Esophagus squamous epithelium (tissue), 5 donors: Measurements from ENCODE around the gene PDSS2. TPM values are rescaled to one million over a fixed set of nuclear protein-coding genes. Genes with fewer than 3 reads are reported as not detected.

Experiments
- DNase-seq: peaks from one replicate; lab custom pipeline; 2025; lab: John Stamatoyannopoulos, UW
- H3K27ac ChIP-seq, 4 donors: fragments of 200-600 bp; sonication (generic); one replicate each; pipeline ENCODE4 v1.5.1; 2016 to 2019; ENCODE audit warnings: mild to moderate bottlenecking in 1 of 4
- H3K27me3 ChIP-seq, 4 donors: fragments of 200-600 bp; sonication (generic); 1 replicate in 3 of 4; 2 replicates in 1 of 4; pipeline versions ENCODE4 v1.5.1 to v1.6.0; 2017 to 2021; ENCODE audit warnings: antibody characterized with exemption in 1 of 4
- H3K36me3 ChIP-seq, 3 donors: fragments of 200-600 bp; sonication (generic); one replicate each; pipeline ENCODE4 v1.5.1; 2016 to 2019
- H3K4me1 ChIP-seq, 3 donors: fragments of 200-600 bp; sonication (generic); one replicate each; pipeline ENCODE4 v1.5.1; 2017 to 2019
- H3K4me3 ChIP-seq, 4 donors: fragments of 200-600 bp; sonication (generic); 1 replicate in 3 of 4; 2 replicates in 1 of 4; pipeline ENCODE4 v1.5.1; 2016 to 2019; ENCODE audit warnings: mild to moderate bottlenecking in 2 of 4, moderate library complexity in 1 of 4
- H3K9me3 ChIP-seq, 3 donors: fragments of 200-600 bp; sonication (generic); one replicate each; pipeline ENCODE4 v1.5.1; 2016 to 2019
- CTCF ChIP-seq, 6 experiments: fragments of 450-650 bp in 4 of 6; fragments of 200-600 bp in 2 of 6; sonication (generic) in 2 of 6; IDR thresholded peaks; one replicate each; pipeline ENCODE4 v1.5.1; 2016 to 2019; ENCODE audit warnings: antibody characterized with exemption in 6 of 6, mild to moderate bottlenecking in 4 of 6, moderate library complexity in 4 of 6
- POLR2A ChIP-seq, 4 donors: fragments of 450-650 bp; IDR thresholded peaks; one replicate each; pipeline ENCODE4 v1.6.1; 2017; ENCODE audit warnings: antibody characterized with exemption in 4 of 4, mild to moderate bottlenecking in 4 of 4, moderate library complexity in 3 of 4
- WGBS, 2 donors: methylation state at CpG; one replicate each; pipeline ENCODE4 v1.1.5; 2018; 5-methylcytosine and 5-hydroxymethylcytosine counted together
- intact Hi-C: fragments of 100-400 bp; cut with DNase I; formaldehyde crosslinking; loops from one replicate; pipeline ENCODE4 v1.15.0; 2022
- total RNA-seq, 4 donors: library from RNA; depleted of rRNA; stranded (reverse); fragments of >200 nt; gene quantifications; one replicate each; pipeline ENCODE4 v1.1.0, GENCODE V29; 2016
- donor health status: DM: yes; HTN: yes; CAD: no.

The PDSS2 gene
- total RNA-seq, 4 donors from 2014 or later: 7.0 to 15.9 (median 12.3) TPM

DNA sequence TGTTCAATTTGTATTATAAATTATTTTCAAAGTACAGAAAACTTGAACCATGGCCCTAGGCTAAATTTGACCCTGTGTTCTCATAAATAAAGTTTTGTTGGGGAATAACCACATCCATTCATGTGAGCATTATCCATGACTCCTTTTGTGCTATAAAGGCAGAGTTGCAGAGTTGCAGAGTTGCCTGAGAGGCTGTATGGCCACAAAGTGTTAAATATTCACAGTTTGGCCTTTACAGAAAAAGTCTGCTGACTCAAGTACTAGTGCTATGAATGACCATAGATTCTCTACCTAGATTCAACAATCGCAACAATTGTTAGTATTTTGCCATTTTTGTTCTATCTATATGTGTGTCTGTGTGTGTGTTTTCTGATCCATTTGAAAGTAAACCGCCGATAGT is 297.8 kb downstream of the PDSS2 start:
- intact Hi-C loops: no loop called here
- no peak overlapping the region for H3K27ac ChIP-seq
- no peak for TF ChIP-seq POLR2A (IDR thresholded peaks at IDR 0.05)
- TF ChIP-seq CTCF (IDR thresholded peaks at IDR 0.05): no peak
- no peak for DNase-seq
- no peaks in the 10 kb centered on the region for H3K4me1 ChIP-seq
- 78 to 96% methylated on average over 3 of the region's 3 CpGs for WGBS, 2 donors
- H3K36me3 ChIP-seq: no peaks in the 10 kb centered on the region
- H3K9me3 ChIP-seq: no peaks in the 10 kb centered on the region
- no peak overlapping the region for H3K4me3 ChIP-seq
- H3K27me3 ChIP-seq: no peaks in the 10 kb centered on the region

DNA sequence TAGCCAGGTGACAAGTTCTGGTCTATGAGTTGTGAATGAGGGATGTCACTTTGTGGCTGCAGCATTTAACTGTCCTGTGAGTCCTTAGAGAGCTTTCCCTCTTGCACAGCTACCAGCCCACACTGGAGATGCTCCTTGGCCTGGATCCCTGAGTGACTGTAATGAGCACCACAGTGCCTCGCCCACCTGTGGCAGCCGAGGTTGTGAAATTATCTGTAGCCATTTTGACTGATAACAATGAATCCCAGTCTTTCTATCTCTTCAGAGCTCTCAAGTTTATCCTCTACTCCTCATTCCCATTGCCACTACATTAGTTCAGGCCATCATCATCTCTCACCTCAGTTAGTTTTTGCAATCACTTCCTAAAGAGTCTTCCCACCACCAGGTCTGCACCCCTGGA is 302.7 kb downstream of the PDSS2 start:
- no peaks in the 10 kb centered on the region for H3K27me3 ChIP-seq
- H3K4me3 ChIP-seq: no peak overlapping the region
- H3K27ac ChIP-seq: no peak overlapping the region
- no peaks in the 10 kb centered on the region for H3K9me3 ChIP-seq
- DNase-seq: no peak
- H3K4me1 ChIP-seq: no peaks in the 10 kb centered on the region
- TF ChIP-seq POLR2A (IDR thresholded peaks at IDR 0.05): no peak
- TF ChIP-seq CTCF (IDR thresholded peaks at IDR 0.05): no peak
- intact Hi-C loops: no loop called here
- no peaks in the 10 kb centered on the region for H3K36me3 ChIP-seq
- 71 to 90% methylated on average over 2 of the region's 2 CpGs for WGBS, 2 donors

DNA sequence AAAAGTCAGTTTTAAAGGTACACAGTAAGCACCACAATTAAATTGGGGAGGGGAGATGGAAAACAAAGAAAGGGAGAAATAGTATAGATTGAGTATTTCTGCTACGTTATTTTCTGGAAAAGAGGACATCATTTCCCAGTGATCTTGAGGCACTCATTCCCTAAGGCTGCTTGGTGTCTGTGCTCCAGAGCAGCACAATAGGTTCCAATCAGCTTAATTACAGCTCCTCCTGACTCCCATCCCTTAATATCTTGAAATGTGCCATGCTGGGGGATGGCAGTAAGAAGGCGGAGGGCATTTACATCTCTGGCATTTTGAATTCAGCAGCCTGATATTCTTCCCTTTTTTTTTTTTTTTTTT is 304.6 kb downstream of the PDSS2 start:
- Histone ChIP-seq H3K4me1 (no peaks in the 10 kb centered on the region), H3K9me3 (no peaks in the 10 kb centered on the region), H3K36me3 (no peaks in the 10 kb centered on the region), H3K4me3 (no peak overlapping the region), H3K27ac (no peak overlapping the region), H3K27me3 (no peaks in the 10 kb centered on the region)
- intact Hi-C loops: no loop called here
- no peak for DNase-seq
- TF ChIP-seq CTCF (IDR thresholded peaks at IDR 0.05) (no peak), POLR2A (IDR thresholded peaks at IDR 0.05) (no peak)
- 88 to 95% methylated on average over 2 of the region's 2 CpGs for WGBS, 2 donors

DNA sequence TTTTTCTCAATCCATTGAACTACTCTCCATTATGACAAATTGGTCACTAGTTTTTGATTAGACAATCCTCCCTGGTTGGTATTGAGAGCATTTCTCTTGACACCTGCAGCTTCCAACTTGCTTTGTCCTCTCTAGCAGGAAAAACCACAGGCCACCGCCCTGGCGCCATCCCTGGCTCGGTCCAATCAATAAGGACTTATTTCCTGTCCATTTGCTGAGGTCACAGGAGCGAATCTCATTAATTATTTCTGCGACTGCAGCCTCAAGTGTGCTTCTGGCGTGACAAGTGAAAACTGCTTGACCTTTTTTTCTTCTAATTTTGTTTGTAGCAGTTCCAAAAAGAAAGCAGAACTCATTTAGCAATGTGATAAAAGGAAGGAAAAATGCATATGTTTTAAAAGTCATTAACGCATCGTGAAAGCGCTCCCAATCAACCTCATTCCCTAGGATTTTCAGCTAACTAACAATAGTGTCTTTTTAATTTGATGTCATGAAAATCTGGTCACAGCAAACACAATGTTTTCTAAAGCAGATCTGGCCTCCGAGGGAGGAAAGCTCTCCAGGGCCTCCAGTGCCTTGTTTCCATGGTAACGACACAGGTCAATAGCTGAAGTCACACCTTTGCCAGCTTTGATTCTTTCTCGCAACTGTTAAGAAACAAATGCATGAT is 305.1 kb downstream of the PDSS2 start:
- intact Hi-C loops: no loop called here
- no peaks in the 10 kb centered on the region for H3K36me3 ChIP-seq
- DNase-seq: no peak
- H3K4me3 ChIP-seq: no peak overlapping the region
- H3K27me3 ChIP-seq: no peaks in the 10 kb centered on the region
- 64 to 71% methylated on average over 12 of the region's 12 CpGs for WGBS, 2 donors
- no peak overlapping the region for H3K27ac ChIP-seq
- TF ChIP-seq POLR2A (IDR thresholded peaks at IDR 0.05): no peak
- TF ChIP-seq CTCF (IDR thresholded peaks at IDR 0.05): no peak
- no peaks in the 10 kb centered on the region for H3K9me3 ChIP-seq
- H3K4me1 ChIP-seq: no peaks in the 10 kb centered on the region

GRCh38 chr6:107152638-107153430 is 306.5 kb downstream of the PDSS2 start:
- no peak for DNase-seq
- no peaks in the 10 kb centered on the region for H3K36me3 ChIP-seq
- TF ChIP-seq CTCF (IDR thresholded peaks at IDR 0.05) (no peak), POLR2A (IDR thresholded peaks at IDR 0.05) (no peak)
- no peaks in the 10 kb centered on the region for H3K4me1 ChIP-seq
- no peak overlapping the region for H3K4me3 ChIP-seq
- WGBS, 2 donors: 81 to 88% methylated on average over 8 of the region's 8 CpGs
- H3K9me3 ChIP-seq: no peaks in the 10 kb centered on the region
- no peaks in the 10 kb centered on the region for H3K27me3 ChIP-seq
- H3K27ac ChIP-seq: no peak overlapping the region
- intact Hi-C loops: no loop called here
